DOHH2 (cell line): ENCODE measurements around the gene OBP2A.

ENCODE experiments used
- CTCF ChIP-seq: fragments of 200-600 bp; sonication (generic); IDR thresholded peaks from one replicate; pipeline ENCODE4 v1.5.1; 2014; ENCODE audit warnings: antibody characterized with exemption, mild to moderate bottlenecking, low read depth, low read length; ENCODE audit not compliant: poor library complexity, severe bottlenecking
- EZH2phosphoT487 ChIP-seq: fragments of 200-600 bp; sonication (generic); IDR thresholded peaks from 2 replicates; pipeline ENCODE4 v1.6.1; 2017; ENCODE audit warnings: borderline replicate concordance, mild to moderate bottlenecking, antibody characterized with exemption, low read length, moderate library complexity, mixed read lengths

GRCh38 chr9:135550344-135550918 lies 4.5 kb downstream of the OBP2A start:
- TF ChIP-seq CTCF (no peak), EZH2phosphoT487 (no peak)
